ENCODE measurements around the gene DSCAML1. TPM values are rescaled to one million over a fixed set of nuclear protein-coding genes. Genes with fewer than 3 reads are reported as not detected.

The DSCAML1 gene
- total RNA-seq, 2 donors from 2014 or later: 0.67 to 1.3 TPM

DNA sequence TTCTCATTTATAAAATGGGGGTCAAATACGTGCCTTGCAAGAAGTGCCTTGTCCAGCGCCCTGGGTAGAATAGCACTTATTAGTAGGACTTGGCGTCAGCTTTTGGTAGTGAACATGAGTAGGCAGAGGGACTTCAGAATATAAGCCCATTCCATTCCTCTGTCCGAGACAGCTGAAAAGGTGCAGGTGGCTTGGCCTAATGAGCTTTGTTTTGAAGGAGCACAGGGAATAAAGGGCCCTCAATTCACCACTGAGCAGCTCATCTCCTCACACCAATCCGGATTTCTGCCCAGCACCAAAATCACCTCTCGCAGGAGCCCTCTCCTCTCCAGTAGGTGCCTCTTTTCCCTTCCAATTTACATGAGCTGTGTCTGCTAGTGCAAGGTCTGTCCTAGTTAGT is 91.2 kb downstream of the DSCAML1 start:
- H3K27me3 ChIP-seq: no peaks in the 10 kb centered on the region
- no peak overlapping the region for H3K4me3 ChIP-seq
- peaks cover 0 to 13% of the 10 kb centered on the region in 2 donors for H3K4me1 ChIP-seq
- H3K9me3 ChIP-seq: no peaks in the 10 kb centered on the region
- TF ChIP-seq CTCF (IDR thresholded peaks at IDR 0.05): no peak
- no peaks in the 10 kb centered on the region for H3K36me3 ChIP-seq
- H3K27ac ChIP-seq: no peak overlapping the region
- DNase-seq (ENCODE audit: low spot score): no peak

DNA sequence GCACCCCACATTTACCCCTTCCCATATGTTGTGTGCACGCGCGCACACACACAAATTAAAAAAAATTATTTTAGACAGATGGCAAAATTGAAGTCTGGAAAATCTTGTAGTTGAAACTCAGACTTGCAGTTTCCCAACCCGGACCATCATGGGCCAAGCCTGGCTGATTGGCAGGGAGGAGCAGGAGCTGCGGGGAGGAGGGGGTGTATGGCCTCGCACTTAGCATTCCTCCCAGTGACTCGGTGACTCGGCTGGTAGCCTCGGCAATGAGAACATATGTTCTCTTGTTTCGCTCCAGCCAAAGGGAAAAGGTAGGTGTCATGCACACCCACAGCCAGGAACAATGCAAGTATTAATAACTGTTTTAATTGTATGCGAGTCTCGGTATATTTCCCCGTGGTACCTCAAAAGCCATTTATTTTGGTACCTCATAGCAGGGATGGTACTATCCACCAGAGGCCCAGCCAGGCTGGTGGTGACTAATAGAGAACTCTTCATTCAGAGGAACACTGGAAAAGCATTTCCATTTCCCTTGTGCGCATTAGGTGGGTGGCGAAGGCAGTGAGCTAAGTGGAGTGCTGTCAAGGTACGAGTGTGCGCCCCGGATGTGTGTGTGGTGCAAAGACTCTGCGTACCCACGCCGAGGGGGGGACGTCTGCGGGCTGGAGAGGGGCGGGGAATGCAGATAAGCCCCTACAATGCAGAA is 92.5 kb downstream of the DSCAML1 start:
- H3K36me3 ChIP-seq: no peaks in the 10 kb centered on the region
- H3K27ac ChIP-seq: no peak overlapping the region
- no peak overlapping the region for H3K4me3 ChIP-seq
- H3K27me3 ChIP-seq: no peaks in the 10 kb centered on the region
- no peak for DNase-seq (ENCODE audit: low spot score)
- H3K9me3 ChIP-seq: no peaks in the 10 kb centered on the region
- peaks cover 0 to 13% of the 10 kb centered on the region in 2 donors for H3K4me1 ChIP-seq
- TF ChIP-seq CTCF (IDR thresholded peaks at IDR 0.05): no peak

- Histone ChIP-seq H3K36me3 (no peaks in the 10 kb centered on the region), H3K4me1 (peaks cover 0 to 13% of the 10 kb centered on the region in 2 donors), H3K27ac (no peak overlapping the region), H3K4me3 (no peak overlapping the region), H3K27me3 (no peaks in the 10 kb centered on the region), H3K9me3 (no peaks in the 10 kb centered on the region)
- TF ChIP-seq CTCF (IDR thresholded peaks at IDR 0.05): no peak
- DNase-seq (ENCODE audit: low spot score): no peak
Measured at GRCh38 chr11:117702946-117703598, 93.9 kb downstream of the DSCAML1 start.

DNA sequence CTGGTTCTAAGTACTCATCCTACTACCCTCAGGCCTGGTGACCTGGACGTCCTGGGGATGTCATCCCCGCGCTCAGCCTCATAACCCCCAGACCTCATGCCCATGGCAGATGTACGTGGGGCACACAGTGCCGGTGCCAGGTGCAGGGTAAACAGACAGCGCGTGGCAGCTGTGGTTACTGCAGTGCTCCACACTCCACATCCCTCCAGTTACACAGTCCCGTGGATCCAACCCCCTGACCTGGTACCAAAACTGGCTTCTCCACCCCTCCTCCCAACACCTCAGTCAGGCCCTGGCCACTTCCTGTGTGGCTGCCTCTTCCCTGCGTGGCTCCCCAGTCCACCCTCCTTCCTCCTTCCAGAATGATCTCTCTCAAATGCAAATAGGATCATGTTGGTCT is 95.2 kb downstream of the DSCAML1 start:
- no peaks in the 10 kb centered on the region for H3K27me3 ChIP-seq
- H3K4me3 ChIP-seq: no peak overlapping the region
- no peaks in the 10 kb centered on the region for H3K9me3 ChIP-seq
- no peaks in the 10 kb centered on the region for H3K36me3 ChIP-seq
- H3K4me1 ChIP-seq: peaks cover 0 to 13% of the 10 kb centered on the region in 2 donors
- TF ChIP-seq CTCF (IDR thresholded peaks at IDR 0.05): no peak
- no peak for DNase-seq (ENCODE audit: low spot score)
- no peak overlapping the region for H3K27ac ChIP-seq

DNA sequence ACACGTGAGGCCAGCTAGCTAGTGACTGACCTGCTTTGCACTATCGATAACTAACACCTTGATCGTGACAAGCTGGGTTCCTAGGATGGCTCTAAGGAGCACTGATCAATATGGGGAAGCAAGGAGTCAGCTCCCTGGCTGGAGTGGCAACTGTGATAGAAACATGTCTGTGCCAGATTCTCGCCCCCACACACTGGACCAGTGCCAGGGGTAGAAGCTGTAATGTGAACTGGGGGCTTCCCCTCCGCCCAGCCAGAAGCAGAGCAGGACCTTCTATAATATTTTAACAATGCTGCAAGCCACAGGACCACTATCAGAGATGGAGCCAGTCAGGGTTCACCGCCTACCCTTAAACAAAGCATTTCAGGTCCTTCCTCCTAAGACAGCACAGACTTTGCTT is 96.5 kb downstream of the DSCAML1 start:
- H3K9me3 ChIP-seq: no peaks in the 10 kb centered on the region
- no peak overlapping the region for H3K27ac ChIP-seq
- DNase-seq (ENCODE audit: low spot score): no peak
- no peak overlapping the region for H3K4me3 ChIP-seq
- no peaks in the 10 kb centered on the region for H3K36me3 ChIP-seq
- H3K4me1 ChIP-seq: peaks cover 0 to 13% of the 10 kb centered on the region in 2 donors
- H3K27me3 ChIP-seq: no peaks in the 10 kb centered on the region
- TF ChIP-seq CTCF (IDR thresholded peaks at IDR 0.05): no peak

Measured in right atrium auricular region (tissue), 2 donors.